HL-60 (cell line): ENCODE measurements around the gene TPO.

ENCODE experiments used
- DNase-seq, 2 experiments: peaks; one replicate each; pipeline ENCODE4 v3.0.0-alpha.2; 2010 to 2020; ENCODE audit warnings: low read depth in 1 of 2, low spot score in 1 of 2
- H3K27ac ChIP-seq: fragments of 250-450 bp; sonication (Bioruptor Pico); replicated peaks from 2 replicates; pipeline ENCODE4 v1.5.1; 2020; ENCODE audit warnings: mild to moderate bottlenecking, moderate library complexity
- H3K27me3 ChIP-seq: fragments of 250-450 bp; sonication (Bioruptor Pico); 2 replicates; pipeline ENCODE4 v1.5.1; 2021; ENCODE audit warnings: mild to moderate bottlenecking, moderate library complexity; ENCODE audit not compliant: insufficient read depth, poor library complexity, severe bottlenecking
- H3K4me3 ChIP-seq: replicated peaks from 2 replicates; pipeline ENCODE4 v1.5.1; 2011; ENCODE audit warnings: mild to moderate bottlenecking, control low read depth, low read length; ENCODE audit not compliant: insufficient read depth
- GABPA ChIP-seq: IDR thresholded peaks from 2 replicates; pipeline ENCODE4 v1.6.1; 2012; ENCODE audit warnings: low read depth
- POLR2AphosphoS5 ChIP-seq: IDR thresholded peaks from 2 replicates; pipeline ENCODE4 v1.6.1; 2012; ENCODE audit warnings: low read depth
- SPI1 ChIP-seq: IDR thresholded peaks from 2 replicates; pipeline ENCODE4 v1.6.1; 2012; ENCODE audit warnings: low read depth, mild to moderate bottlenecking, borderline replicate concordance
- TF ChIP-seq, protein P1 (sequence below): IDR thresholded peaks from 2 replicates; pipeline ENCODE4 v1.6.1; 2012; ENCODE audit warnings: low read depth; ENCODE audit not compliant: insufficient replicate concordance
- TF ChIP-seq, protein P2 (sequence below): IDR thresholded peaks from one replicate; pipeline ENCODE4 v1.5.1; 2011; ENCODE audit warnings: low read length, control low read depth, inconsistent platforms; ENCODE audit not compliant: insufficient read depth

TPO gene

DNA sequence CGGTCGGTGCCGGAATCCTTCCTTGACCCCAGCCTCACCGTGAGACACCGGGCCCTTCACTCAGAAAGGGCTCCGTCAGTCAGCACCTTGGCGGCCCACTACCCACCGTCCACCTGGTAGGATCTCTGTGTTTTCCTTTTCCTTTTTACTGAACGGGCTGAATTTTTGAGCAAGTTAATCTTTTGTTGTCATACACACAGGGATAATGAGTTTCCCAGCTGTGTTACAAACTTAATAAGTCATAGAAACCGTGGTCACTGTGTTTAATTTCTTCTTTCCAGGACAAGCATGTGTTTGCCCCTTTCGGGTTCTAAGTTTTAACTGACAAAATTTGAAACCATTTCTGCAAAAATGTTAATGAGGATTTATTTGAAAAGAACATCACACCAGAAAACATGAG, 39.0 kb upstream of the TPO start:
- no peaks in the 10 kb centered on the region for H3K27me3 ChIP-seq
- no peak overlapping the region for H3K27ac ChIP-seq
- DNase-seq = no peak
- TF ChIP-seq SPI1 (no peak), POLR2AphosphoS5 (no peak), GABPA (no peak)
- TF ChIP-seq, protein P1, sequence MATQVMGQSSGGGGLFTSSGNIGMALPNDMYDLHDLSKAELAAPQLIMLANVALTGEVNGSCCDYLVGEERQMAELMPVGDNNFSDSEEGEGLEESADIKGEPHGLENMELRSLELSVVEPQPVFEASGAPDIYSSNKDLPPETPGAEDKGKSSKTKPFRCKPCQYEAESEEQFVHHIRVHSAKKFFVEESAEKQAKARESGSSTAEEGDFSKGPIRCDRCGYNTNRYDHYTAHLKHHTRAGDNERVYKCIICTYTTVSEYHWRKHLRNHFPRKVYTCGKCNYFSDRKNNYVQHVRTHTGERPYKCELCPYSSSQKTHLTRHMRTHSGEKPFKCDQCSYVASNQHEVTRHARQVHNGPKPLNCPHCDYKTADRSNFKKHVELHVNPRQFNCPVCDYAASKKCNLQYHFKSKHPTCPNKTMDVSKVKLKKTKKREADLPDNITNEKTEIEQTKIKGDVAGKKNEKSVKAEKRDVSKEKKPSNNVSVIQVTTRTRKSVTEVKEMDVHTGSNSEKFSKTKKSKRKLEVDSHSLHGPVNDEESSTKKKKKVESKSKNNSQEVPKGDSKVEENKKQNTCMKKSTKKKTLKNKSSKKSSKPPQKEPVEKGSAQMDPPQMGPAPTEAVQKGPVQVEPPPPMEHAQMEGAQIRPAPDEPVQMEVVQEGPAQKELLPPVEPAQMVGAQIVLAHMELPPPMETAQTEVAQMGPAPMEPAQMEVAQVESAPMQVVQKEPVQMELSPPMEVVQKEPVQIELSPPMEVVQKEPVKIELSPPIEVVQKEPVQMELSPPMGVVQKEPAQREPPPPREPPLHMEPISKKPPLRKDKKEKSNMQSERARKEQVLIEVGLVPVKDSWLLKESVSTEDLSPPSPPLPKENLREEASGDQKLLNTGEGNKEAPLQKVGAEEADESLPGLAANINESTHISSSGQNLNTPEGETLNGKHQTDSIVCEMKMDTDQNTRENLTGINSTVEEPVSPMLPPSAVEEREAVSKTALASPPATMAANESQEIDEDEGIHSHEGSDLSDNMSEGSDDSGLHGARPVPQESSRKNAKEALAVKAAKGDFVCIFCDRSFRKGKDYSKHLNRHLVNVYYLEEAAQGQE = no peak
- TF ChIP-seq, protein P2, sequence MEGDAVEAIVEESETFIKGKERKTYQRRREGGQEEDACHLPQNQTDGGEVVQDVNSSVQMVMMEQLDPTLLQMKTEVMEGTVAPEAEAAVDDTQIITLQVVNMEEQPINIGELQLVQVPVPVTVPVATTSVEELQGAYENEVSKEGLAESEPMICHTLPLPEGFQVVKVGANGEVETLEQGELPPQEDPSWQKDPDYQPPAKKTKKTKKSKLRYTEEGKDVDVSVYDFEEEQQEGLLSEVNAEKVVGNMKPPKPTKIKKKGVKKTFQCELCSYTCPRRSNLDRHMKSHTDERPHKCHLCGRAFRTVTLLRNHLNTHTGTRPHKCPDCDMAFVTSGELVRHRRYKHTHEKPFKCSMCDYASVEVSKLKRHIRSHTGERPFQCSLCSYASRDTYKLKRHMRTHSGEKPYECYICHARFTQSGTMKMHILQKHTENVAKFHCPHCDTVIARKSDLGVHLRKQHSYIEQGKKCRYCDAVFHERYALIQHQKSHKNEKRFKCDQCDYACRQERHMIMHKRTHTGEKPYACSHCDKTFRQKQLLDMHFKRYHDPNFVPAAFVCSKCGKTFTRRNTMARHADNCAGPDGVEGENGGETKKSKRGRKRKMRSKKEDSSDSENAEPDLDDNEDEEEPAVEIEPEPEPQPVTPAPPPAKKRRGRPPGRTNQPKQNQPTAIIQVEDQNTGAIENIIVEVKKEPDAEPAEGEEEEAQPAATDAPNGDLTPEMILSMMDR = no peak
- no peak overlapping the region for H3K4me3 ChIP-seq

DNA sequence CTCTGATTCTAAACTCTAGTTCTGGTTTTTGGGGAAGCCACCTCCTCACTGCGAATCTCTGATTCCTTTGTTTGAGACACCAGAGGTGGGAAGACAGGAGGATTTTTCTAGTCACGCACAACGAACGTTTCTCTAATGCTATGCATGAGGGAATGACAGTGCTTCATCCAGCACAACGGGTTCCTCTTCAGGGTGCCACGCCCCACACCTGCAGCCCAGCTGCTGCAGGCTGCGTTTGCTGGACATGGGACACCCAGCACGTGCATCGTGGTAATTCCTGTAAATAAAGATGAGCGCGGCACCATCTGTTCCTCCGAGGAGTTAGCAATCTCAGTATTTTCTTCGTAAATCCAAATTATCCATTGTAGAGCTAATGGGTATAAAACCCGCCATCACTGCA, 37.5 kb upstream of the TPO start:
- Histone ChIP-seq H3K4me3 (no peak overlapping the region), H3K27me3 (no peaks in the 10 kb centered on the region), H3K27ac (no peak overlapping the region)
- TF ChIP-seq, protein P1 = no peak
- TF ChIP-seq SPI1 = no peak
- TF ChIP-seq GABPA = no peak
- TF ChIP-seq POLR2AphosphoS5 = no peak
- TF ChIP-seq, protein P2 = no peak
- no peak for DNase-seq

DNA sequence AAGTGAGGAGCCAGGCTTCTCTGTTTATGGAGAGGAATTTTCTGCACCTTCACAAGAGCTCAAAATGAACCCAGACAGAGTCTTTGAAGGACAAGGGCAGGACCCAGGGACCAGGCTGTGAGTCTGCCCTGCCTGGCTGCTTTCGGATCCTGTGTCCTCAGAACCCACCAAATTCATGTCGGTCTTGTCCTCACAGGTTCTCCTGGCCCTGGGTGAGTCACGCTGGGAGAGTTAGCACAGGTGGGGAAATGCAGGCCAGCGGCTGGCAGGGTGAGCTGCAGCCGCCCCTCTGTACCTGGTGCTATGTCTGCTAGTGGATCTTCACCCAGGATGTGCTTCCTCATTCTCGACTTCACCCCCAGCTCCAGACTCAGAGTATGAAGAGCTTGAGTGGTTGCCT, 35.8 kb upstream of the TPO start:
- no peak for TF ChIP-seq GABPA
- TF ChIP-seq, protein P1 = no peak
- TF ChIP-seq POLR2AphosphoS5 = no peak
- TF ChIP-seq, protein P2 = no peak
- no peak for TF ChIP-seq SPI1

More for the DNA sequence above, 35.8 kb upstream of the TPO start:
- DNase-seq = no peak
- no peak overlapping the region for H3K4me3 ChIP-seq
- no peaks in the 10 kb centered on the region for H3K27me3 ChIP-seq
- no peak overlapping the region for H3K27ac ChIP-seq
